ENCODE measurements around the gene AFP. TPM values are rescaled to one million over a fixed set of nuclear protein-coding genes. Genes with fewer than 3 reads are reported as not detected.

Gene AFP
- total RNA-seq, 1 donor from 2014 or later, result 11.3 TPM

DNA sequence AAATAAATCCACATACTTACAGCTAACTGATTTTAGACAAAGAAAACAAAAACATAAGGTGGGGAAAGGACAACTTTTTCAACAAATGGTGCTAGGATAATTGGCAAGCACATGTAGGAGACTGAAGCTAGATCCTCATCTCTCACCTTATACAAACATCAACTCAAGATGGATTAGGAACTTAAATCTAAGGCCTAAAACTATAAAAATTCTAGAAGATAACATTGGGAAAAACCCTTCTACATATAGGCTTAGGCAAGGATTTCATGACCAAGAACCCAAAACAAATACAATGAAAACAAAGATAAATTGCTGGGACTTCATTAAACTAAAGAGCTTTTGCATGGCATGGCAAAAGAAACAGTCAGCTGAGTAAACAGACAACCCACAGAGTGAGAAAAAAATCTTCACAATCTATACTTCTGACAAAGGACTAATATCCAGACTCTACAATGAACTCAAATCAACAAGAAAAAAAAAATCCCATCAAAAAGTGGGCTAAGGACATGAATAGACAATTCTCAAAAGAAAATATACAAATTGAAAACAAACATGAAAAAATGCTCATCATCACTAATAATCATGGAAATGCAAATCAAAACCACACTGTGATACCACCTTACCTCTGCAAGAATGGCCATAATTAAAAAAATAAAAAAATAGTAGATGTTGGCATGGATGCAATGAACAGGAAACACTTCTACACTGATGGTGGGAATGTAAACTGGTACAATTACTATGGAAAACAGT is 14.1 kb upstream of the AFP start:
- H3K9me3 ChIP-seq (ENCODE audit: insufficient read depth, low read depth, low read length), result no peaks in the 10 kb centered on the region
- H3K9ac ChIP-seq (ENCODE audit: low read length), result no peak overlapping the region
- FAIRE-seq, result no peak
- no peaks in the 10 kb centered on the region for H3K4me1 Mint-ChIP-seq (ENCODE audit: low read depth, unreplicated experiment)
- H3K36me3 ChIP-seq (ENCODE audit: insufficient read depth, low read length), result no peaks in the 10 kb centered on the region
- H3K4me3 ChIP-seq (ENCODE audit: insufficient read depth, low read depth, low read length), result no peak overlapping the region
- no peak overlapping the region for H3K27ac ChIP-seq (ENCODE audit: low read depth, low read length)
- H3K4me2 ChIP-seq (ENCODE audit: low read length), result no peak overlapping the region
- no peaks in the 10 kb centered on the region for H4K20me1 ChIP-seq (ENCODE audit: insufficient read depth, low read length)
- H2AFZ ChIP-seq (ENCODE audit: low read depth, low read length), result no peak overlapping the region
- no peak overlapping the region for H3K4me3 Mint-ChIP-seq (ENCODE audit: unreplicated experiment)
- H3K4me1 ChIP-seq (ENCODE audit: insufficient read depth, low read length), result no peaks in the 10 kb centered on the region
- no peaks in the 10 kb centered on the region for H3K36me3 Mint-ChIP-seq (ENCODE audit: low read depth, unreplicated experiment)
- DNase-seq (ENCODE audit: low read depth), result no peak
- no peaks in the 10 kb centered on the region for H3K27me3 ChIP-seq (ENCODE audit: insufficient read depth, low read length)
- no peaks in the 10 kb centered on the region for H3K9me3 Mint-ChIP-seq (ENCODE audit: unreplicated experiment)
- no peak overlapping the region for H3K27ac Mint-ChIP-seq (ENCODE audit: unreplicated experiment)
- TF ChIP-seq, protein P1, sequence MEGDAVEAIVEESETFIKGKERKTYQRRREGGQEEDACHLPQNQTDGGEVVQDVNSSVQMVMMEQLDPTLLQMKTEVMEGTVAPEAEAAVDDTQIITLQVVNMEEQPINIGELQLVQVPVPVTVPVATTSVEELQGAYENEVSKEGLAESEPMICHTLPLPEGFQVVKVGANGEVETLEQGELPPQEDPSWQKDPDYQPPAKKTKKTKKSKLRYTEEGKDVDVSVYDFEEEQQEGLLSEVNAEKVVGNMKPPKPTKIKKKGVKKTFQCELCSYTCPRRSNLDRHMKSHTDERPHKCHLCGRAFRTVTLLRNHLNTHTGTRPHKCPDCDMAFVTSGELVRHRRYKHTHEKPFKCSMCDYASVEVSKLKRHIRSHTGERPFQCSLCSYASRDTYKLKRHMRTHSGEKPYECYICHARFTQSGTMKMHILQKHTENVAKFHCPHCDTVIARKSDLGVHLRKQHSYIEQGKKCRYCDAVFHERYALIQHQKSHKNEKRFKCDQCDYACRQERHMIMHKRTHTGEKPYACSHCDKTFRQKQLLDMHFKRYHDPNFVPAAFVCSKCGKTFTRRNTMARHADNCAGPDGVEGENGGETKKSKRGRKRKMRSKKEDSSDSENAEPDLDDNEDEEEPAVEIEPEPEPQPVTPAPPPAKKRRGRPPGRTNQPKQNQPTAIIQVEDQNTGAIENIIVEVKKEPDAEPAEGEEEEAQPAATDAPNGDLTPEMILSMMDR (IDR thresholded peaks at IDR 0.05; ENCODE audit: insufficient read depth, low read depth, low read length), result no peak
- no peak for TF ChIP-seq EZH2 (IDR thresholded peaks at IDR 0.05; ENCODE audit: insufficient read depth, low read length)
- H3K27me3 Mint-ChIP-seq (ENCODE audit: low read depth, unreplicated experiment), result no peaks in the 10 kb centered on the region
- H3K79me2 ChIP-seq (ENCODE audit: insufficient read depth, low read length), result no peaks in the 10 kb centered on the region

DNA sequence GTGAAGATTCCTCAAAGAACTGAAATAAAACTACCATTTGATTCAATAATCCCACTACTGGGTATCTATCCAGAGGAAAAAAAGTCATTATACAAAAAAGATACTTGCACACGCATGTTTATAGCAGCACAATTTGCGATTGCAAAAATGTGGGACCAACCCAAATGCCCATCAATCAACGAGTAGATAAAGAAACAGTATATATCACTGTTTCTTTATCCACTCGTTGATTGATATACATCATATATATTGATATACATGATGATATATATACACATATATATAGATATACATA is 13.6 kb upstream of the AFP start:
- no peak for TF ChIP-seq EZH2 (IDR thresholded peaks at IDR 0.05; ENCODE audit: insufficient read depth, low read length)
- TF ChIP-seq, protein P1 (IDR thresholded peaks at IDR 0.05; ENCODE audit: insufficient read depth, low read depth, low read length), result no peak
- DNase-seq (ENCODE audit: low read depth), result no peak
- H3K4me3 Mint-ChIP-seq (ENCODE audit: unreplicated experiment), result no peak overlapping the region
- Histone ChIP-seq H3K27ac (ENCODE audit: low read depth, low read length) (no peak overlapping the region), H3K9me3 (ENCODE audit: insufficient read depth, low read depth, low read length) (no peaks in the 10 kb centered on the region), H3K4me2 (ENCODE audit: low read length) (no peak overlapping the region), H4K20me1 (ENCODE audit: insufficient read depth, low read length) (no peaks in the 10 kb centered on the region), H2AFZ (ENCODE audit: low read depth, low read length) (no peak overlapping the region), H3K4me3 (ENCODE audit: insufficient read depth, low read depth, low read length) (no peak overlapping the region), H3K4me1 (ENCODE audit: insufficient read depth, low read length) (no peaks in the 10 kb centered on the region), H3K27me3 (ENCODE audit: insufficient read depth, low read length) (no peaks in the 10 kb centered on the region), H3K9ac (ENCODE audit: low read length) (no peak overlapping the region), H3K79me2 (ENCODE audit: insufficient read depth, low read length) (no peaks in the 10 kb centered on the region), H3K36me3 (ENCODE audit: insufficient read depth, low read length) (no peaks in the 10 kb centered on the region)
- H3K36me3 Mint-ChIP-seq (ENCODE audit: low read depth, unreplicated experiment), result no peaks in the 10 kb centered on the region
- H3K9me3 Mint-ChIP-seq (ENCODE audit: unreplicated experiment), result no peaks in the 10 kb centered on the region
- FAIRE-seq, result no peak
- no peak overlapping the region for H3K27ac Mint-ChIP-seq (ENCODE audit: unreplicated experiment)
- no peaks in the 10 kb centered on the region for H3K27me3 Mint-ChIP-seq (ENCODE audit: low read depth, unreplicated experiment)
- H3K4me1 Mint-ChIP-seq (ENCODE audit: low read depth, unreplicated experiment), result no peaks in the 10 kb centered on the region

DNA sequence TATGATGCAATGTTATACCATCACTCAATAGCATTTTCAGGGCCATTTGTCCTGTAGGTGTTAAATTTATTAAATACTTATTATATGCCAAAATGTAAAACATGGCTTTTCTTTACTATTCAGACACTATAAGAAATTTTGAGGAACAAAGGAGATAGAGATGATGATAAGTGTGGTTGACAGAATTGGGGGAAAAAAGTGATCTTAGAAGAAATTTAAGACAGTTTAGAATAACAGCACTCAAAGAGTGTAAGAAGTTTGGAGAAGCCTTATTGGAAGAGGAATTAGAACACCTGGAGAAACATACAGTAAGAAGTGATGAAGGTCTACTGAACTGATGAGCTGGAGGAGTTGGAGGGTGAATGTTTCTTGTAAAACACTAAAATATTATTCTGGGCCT is 12.8 kb upstream of the AFP start:
- no peak overlapping the region for H3K4me3 Mint-ChIP-seq (ENCODE audit: unreplicated experiment)
- Histone ChIP-seq H4K20me1 (ENCODE audit: insufficient read depth, low read length) (no peaks in the 10 kb centered on the region), H3K4me3 (ENCODE audit: insufficient read depth, low read depth, low read length) (no peak overlapping the region), H3K9me3 (ENCODE audit: insufficient read depth, low read depth, low read length) (no peaks in the 10 kb centered on the region), H3K4me1 (ENCODE audit: insufficient read depth, low read length) (no peaks in the 10 kb centered on the region), H3K79me2 (ENCODE audit: insufficient read depth, low read length) (no peaks in the 10 kb centered on the region), H3K27me3 (ENCODE audit: insufficient read depth, low read length) (no peaks in the 10 kb centered on the region), H3K9ac (ENCODE audit: low read length) (no peak overlapping the region), H3K4me2 (ENCODE audit: low read length) (no peak overlapping the region), H3K27ac (ENCODE audit: low read depth, low read length) (no peak overlapping the region), H2AFZ (ENCODE audit: low read depth, low read length) (no peak overlapping the region), H3K36me3 (ENCODE audit: insufficient read depth, low read length) (no peaks in the 10 kb centered on the region)
- H3K36me3 Mint-ChIP-seq (ENCODE audit: low read depth, unreplicated experiment), result no peaks in the 10 kb centered on the region
- TF ChIP-seq, protein P1 (IDR thresholded peaks at IDR 0.05; ENCODE audit: insufficient read depth, low read depth, low read length), result no peak
- TF ChIP-seq EZH2 (IDR thresholded peaks at IDR 0.05; ENCODE audit: insufficient read depth, low read length), result no peak
- FAIRE-seq, result no peak
- no peaks in the 10 kb centered on the region for H3K27me3 Mint-ChIP-seq (ENCODE audit: low read depth, unreplicated experiment)
- H3K4me1 Mint-ChIP-seq (ENCODE audit: low read depth, unreplicated experiment), result no peaks in the 10 kb centered on the region
- no peak overlapping the region for H3K27ac Mint-ChIP-seq (ENCODE audit: unreplicated experiment)
- no peak for DNase-seq (ENCODE audit: low read depth)
- H3K9me3 Mint-ChIP-seq (ENCODE audit: unreplicated experiment), result no peaks in the 10 kb centered on the region
